ENCODE results near the gene AADAT.
A peak's percentile ranks its signal among the peaks of the same experiment; 100 is the strongest.
"Not testable (repeated sequence)": the region's sequence is repeated elsewhere in the genome, so short reads cannot be mapped to it uniquely, and the experiment has no call there.

AADAT gene

GRCh38 chr4:170089668-170090351 lies at the start of gene AADAT:
AADAT (minus strand) TSS chr4:170089956; CDS start chr4:170089690, 266 bp downstream.
- peak in 13 of 14 donors; percentile 2 to 80 (median 61) for DNase-seq

- peak in 10 of 14 donors; percentile 3 to 45 (median 31) for DNase-seq
These were observed 48.9 kb upstream of the AADAT start for GRCh38 chr4:170138580-170139194.

- no peak for DNase-seq
These were observed 48.2 kb upstream of the AADAT start for GRCh38 chr4:170137927-170138326.

- DNase-seq, result no peak
These were observed 47.7 kb upstream of the AADAT start for GRCh38 chr4:170137466-170137865.

- DNase-seq, result no peak
These were observed 45.1 kb upstream of the AADAT start for GRCh38 chr4:170134821-170135220.

GRCh38 chr4:170128219-170128804 lies 38.6 kb upstream of the AADAT start:
- DNase-seq, result no peak

- no peak for DNase-seq
These were observed 38.0 kb upstream of the AADAT start for GRCh38 chr4:170127758-170128157.

- no peak for DNase-seq
These were observed 34.6 kb upstream of the AADAT start for GRCh38 chr4:170124406-170124805.

- no peak for DNase-seq
These were observed 32.5 kb upstream of the AADAT start for GRCh38 chr4:170122252-170122651.

GRCh38 chr4:170114636-170115035 lies 24.9 kb upstream of the AADAT start:
- DNase-seq, result no peak

GRCh38 chr4:170114183-170114582 lies 24.4 kb upstream of the AADAT start:
- not testable (repeated sequence) for DNase-seq

GRCh38 chr4:170111546-170111945 lies 21.8 kb upstream of the AADAT start:
- peak in 1 of 14 donors; percentile 4 for DNase-seq

- DNase-seq, result no peak
These were observed 21.3 kb upstream of the AADAT start for GRCh38 chr4:170111085-170111484.

- DNase-seq, result no peak
These were observed 20.5 kb upstream of the AADAT start for GRCh38 chr4:170110285-170110672.

GRCh38 chr4:170109586-170110284 lies 20.0 kb upstream of the AADAT start:
- DNase-seq, result peak in 1 of 14 donors; percentile 23

GRCh38 chr4:170106900-170107299 lies 17.1 kb upstream of the AADAT start:
- DNase-seq, result no peak

- DNase-seq, result no peak
These were observed 12.7 kb upstream of the AADAT start for GRCh38 chr4:170102426-170102825.

- not testable (repeated sequence) for DNase-seq
These were observed 8.4 kb upstream of the AADAT start for GRCh38 chr4:170098171-170098570.

- DNase-seq, result no peak
These were observed 7.9 kb upstream of the AADAT start for GRCh38 chr4:170097681-170098080.

- no peak for DNase-seq
These were observed 4.3 kb upstream of the AADAT start for GRCh38 chr4:170093973-170094535.

GRCh38 chr4:170091069-170091696 lies 1.4 kb upstream of the AADAT start:
- no peak for DNase-seq

- no peak for DNase-seq
These were observed 746 bp upstream of the AADAT start for GRCh38 chr4:170090352-170091052.

Data from C1 segment of cervical spinal cord (tissue), 14 donors.